HepG2 (cell line): Measurements from ENCODE around the gene POLL. TPM values are rescaled to one million over a fixed set of nuclear protein-coding genes. Genes with fewer than 3 reads are reported as not detected.

Experiments
- ATAC-seq: fragments of 200-7000 bp; cut with Tn5 transposase; 3 replicates; pipeline ENCODE4 v1.9.1; 2020; ENCODE audit warnings: mild to moderate bottlenecking, moderate library complexity
- BruUV-seq: library from RNA; stranded (reverse); fragments of 400-500 nt; replicated peaks from 2 replicates; lab custom pipeline; 2021; lab: Mats Ljungman, UMichigan
- CTCF ChIA-PET: fragments of 300-600 bp; formaldehyde crosslinking; extraction: SDS; loops from one replicate; lab custom pipeline; 2021; ENCODE audit warnings: low total read pairs, inconsistent platforms, low intra/inter-chr PET ratio; lab: Yijun Ruan, JAX
- POLR2A ChIA-PET: fragments of 350-600 bp; sonication (Branson Sonifier 250); formaldehyde crosslinking; loops from one replicate; lab custom pipeline; 2020; ENCODE audit warnings: antibody characterized with exemption, inconsistent platforms; lab: Yijun Ruan, JAX
- DNase-seq: peaks from one replicate; pipeline ENCODE4 v3.0.0-alpha.2; 2015; ENCODE audit warnings: low spot score
- FAIRE-seq: peaks from 3 replicates; lab custom pipeline; 2011; peaks lifted over from hg19 to GRCh38; lab: Jason Lieb, UNC
- H2AFZ ChIP-seq: one replicate; pipeline ENCODE4 v1.6.1; 2011; ENCODE audit warnings: low read length, inconsistent platforms
- H3K27ac ChIP-seq: fragments of 300-600 bp; 3 replicates; pipeline ENCODE4 v1.8.0; 2011; ENCODE audit warnings: mixed run types, mild to moderate bottlenecking, mixed read lengths, low read length, inconsistent platforms; ENCODE audit not compliant: insufficient read depth; ENCODE audit errors: extremely low read length
- H3K27me3 ChIP-seq, 2 experiments: fragments of 200-600 bp in 1 of 2; 2 replicates in 1 of 2; 3 replicates in 1 of 2; pipeline versions ENCODE4 v1.6.0 to v1.8.0; 2011; ENCODE audit warnings: low read length in 2 of 2, mild to moderate bottlenecking in 2 of 2, moderate library complexity in 2 of 2, inconsistent platforms in 1 of 2; ENCODE audit not compliant: insufficient read depth in 2 of 2, control insufficient read depth in 1 of 2
- H3K36me3 ChIP-seq, 2 experiments: fragments of 200-600 bp in 1 of 2; replicated peaks in 1 of 2; 2 replicates in 1 of 2; 3 replicates in 1 of 2; pipeline versions ENCODE4 v1.5.1 to v1.8.0; 2011; ENCODE audit warnings: low read length in 2 of 2, inconsistent platforms in 1 of 2; ENCODE audit not compliant: insufficient read depth in 2 of 2, control insufficient read depth in 1 of 2
- H3K4me1 ChIP-seq: 2 replicates; pipeline ENCODE4 v1.5.1; 2012; ENCODE audit warnings: low read length, inconsistent platforms; ENCODE audit not compliant: insufficient read depth
- H3K4me2 ChIP-seq: 2 replicates; pipeline ENCODE4 v1.6.0; 2011; ENCODE audit warnings: low read depth, low read length, inconsistent platforms
- H3K4me3 ChIP-seq, 3 experiments: fragments of 200-600 bp in 1 of 3; sonication (generic), shearing (Covaris generic) in 1 of 3; replicated peaks in 1 of 3; 2 replicates each; pipeline ENCODE4 v1.5.1; 2011 to 2016; ENCODE audit warnings: low read length in 3 of 3, inconsistent platforms in 2 of 3, low read depth in 2 of 3, mild to moderate bottlenecking in 2 of 3, control low read depth in 1 of 3, mixed read lengths in 1 of 3; ENCODE audit not compliant: insufficient read depth in 1 of 3
- H3K79me2 ChIP-seq: one replicate; pipeline ENCODE4 v1.6.1; 2011; ENCODE audit warnings: low read length, inconsistent platforms; ENCODE audit not compliant: insufficient read depth
- H3K9ac ChIP-seq: 2 replicates; pipeline ENCODE4 v1.6.0; 2011; ENCODE audit warnings: mild to moderate bottlenecking, low read depth, low read length, inconsistent platforms; ENCODE audit not compliant: insufficient read depth
- H3K9me3 ChIP-seq: 2 replicates; pipeline ENCODE4 v1.5.1; 2012; ENCODE audit warnings: mild to moderate bottlenecking, low read length
- H4K20me1 ChIP-seq: 2 replicates; pipeline ENCODE4 v1.6.0; 2011; ENCODE audit warnings: inconsistent platforms, mild to moderate bottlenecking, low read length, moderate library complexity; ENCODE audit not compliant: insufficient read depth
- ARID3A ChIP-seq: IDR thresholded peaks from 2 replicates; pipeline ENCODE4 v1.6.1; 2012; ENCODE audit warnings: low read depth, low read length, improper control_type of control experiment
- ETV6 ChIP-seq: sonication (generic); formaldehyde crosslinking; conservative IDR thresholded peaks from 2 replicates; pipeline ENCODE4 v1.4.0; 2020; ENCODE audit warnings: missing genetic modification reagents
- HOXA7 ChIP-seq: sonication (generic); formaldehyde crosslinking; IDR thresholded peaks from 2 replicates; pipeline ENCODE4 v1.8.1; 2022; ENCODE audit warnings: mild to moderate bottlenecking, missing genetic modification reagents, moderate library complexity
- KAT2B ChIP-seq: fragments of 150-350 bp; IDR thresholded peaks from 2 replicates; pipeline ENCODE4 v1.6.1; 2014; ENCODE audit warnings: low read depth, low read length, borderline replicate concordance
- MAFF ChIP-seq: IDR thresholded peaks from 2 replicates; pipeline ENCODE4 v1.6.1; 2011; ENCODE audit warnings: low read depth, low read length, improper control_type of control experiment
- MXI1 ChIP-seq: IDR thresholded peaks from 3 replicates; pipeline ENCODE4 v1.6.1; 2012; ENCODE audit warnings: low read depth, low read length, inconsistent platforms, borderline replicate concordance
- RERE ChIP-seq: IDR thresholded peaks from 2 replicates; pipeline ENCODE4 v1.6.1; 2016; ENCODE audit warnings: low read depth, missing genetic modification reagents, missing compliant biosample characterization
- SRF ChIP-seq: IDR thresholded peaks from 2 replicates; pipeline ENCODE4 v1.6.1; 2011; ENCODE audit warnings: mild to moderate bottlenecking, low read depth, low read length, moderate library complexity
- STAG1 ChIP-seq: sonication (generic); formaldehyde crosslinking; IDR thresholded peaks from 2 replicates; pipeline ENCODE4 v1.4.0; 2020; ENCODE audit warnings: missing genetic modification reagents
- TAF15 ChIP-seq: fragments of 200-400 bp; formaldehyde crosslinking; IDR thresholded peaks from one replicate; pipeline ENCODE4 v1.6.1; 2018; ENCODE audit warnings: mild to moderate bottlenecking, low read depth, low read length; ENCODE audit not compliant: poor library complexity, severe bottlenecking
- ZBTB7A ChIP-seq: sonication (generic); formaldehyde crosslinking; IDR thresholded peaks from 2 replicates; pipeline ENCODE4 v1.8.0; 2022; ENCODE audit warnings: mild to moderate bottlenecking, missing genetic modification reagents
- ZFY ChIP-seq: sonication (generic); formaldehyde crosslinking; IDR thresholded peaks from 2 replicates; pipeline ENCODE4 v1.4.0; 2020; ENCODE audit warnings: missing genetic modification reagents
- ZNF207 ChIP-seq: fragments of 450-650 bp; IDR thresholded peaks from 2 replicates; pipeline ENCODE4 v1.6.1; 2016; ENCODE audit warnings: antibody characterized with exemption, borderline replicate concordance
- ZNF256 ChIP-seq: sonication (generic); formaldehyde crosslinking; conservative IDR thresholded peaks from 2 replicates; pipeline ENCODE4 v1.4.0; 2020; ENCODE audit warnings: missing genetic modification reagents
- ZNF614 ChIP-seq: IDR thresholded peaks from 2 replicates; pipeline ENCODE4 v1.6.1; 2018; ENCODE audit warnings: missing biosample characterization, missing genetic modification reagents, inconsistent platforms, borderline replicate concordance
- ZNF615 ChIP-seq: sonication (generic); formaldehyde crosslinking; IDR thresholded peaks from 2 replicates; pipeline ENCODE4 v1.5.0; 2020; ENCODE audit warnings: mild to moderate bottlenecking, missing genetic modification reagents, borderline replicate concordance
- ZNF782 ChIP-seq: sonication (generic); formaldehyde crosslinking; IDR thresholded peaks from 2 replicates; pipeline ENCODE4 v1.4.0; 2020; ENCODE audit warnings: missing genetic modification reagents, mild to moderate bottlenecking, borderline replicate concordance
- WGBS: methylation state at CpG from one replicate; pipeline ENCODE4 v1.1.6; 2017; ENCODE audit warnings: low lambda C conversion rate; 5-methylcytosine and 5-hydroxymethylcytosine counted together
- in situ Hi-C: cut with HindIII; loops from 2 replicates; pipeline ENCODE4 v1.10.0; 2017; ENCODE audit warnings: low pct_unique_long_range_greater_than_20kb; ENCODE audit not compliant: extremely low pct_ligation_motif_present
- intact Hi-C: fragments of 100-400 bp; cut with micrococcal nuclease; formaldehyde crosslinking; loops from one replicate; pipeline ENCODE4 v1.10.0; 2022; ENCODE audit not compliant: unreplicated experiment
- polyA plus RNA-seq, 8 experiments: library from polyadenylated mRNA; depleted of rRNA in 3 of 8; stranded (reverse) in 7 of 8; unstranded in 1 of 8; fragments of >200 nt; fragmentation: Illumina TruSeq in 4 of 8; extraction: Trizol in 4 of 8; gene quantifications; 2 replicates each; pipeline versions ENCODE4 v1.2.1 to v1.2.3, GENCODE V29; 2011 to 2016; ENCODE audit warnings: low read depth in 4 of 8, missing spikeins in 1 of 8, mixed read lengths in 1 of 8; ENCODE audit not compliant: insufficient read depth in 1 of 8
- total RNA-seq, 5 experiments: library from RNA; depleted of rRNA; stranded (reverse); fragments of >200 nt; fragmentation: Illumina TruSeq; extraction: Trizol; gene quantifications; 2 replicates each; pipeline ENCODE4 v1.2.3, GENCODE V29; 2016; ENCODE audit warnings: low read depth in 1 of 5

POLL gene
- total and polyA plus RNA-seq, 2 of the 13 experiments (the other 11 are each of a cell fraction or from before 2014, with no cell fraction given) = 13.8 to 19.1 TPM

GRCh38 chr10:101602761-101603398, 14.8 kb upstream of the POLL start:
- FAIRE-seq (peak; percentile 94), ATAC-seq (peak; percentile 96), DNase-seq (peak; percentile 70)
- H3K9me3 ChIP-seq = no peaks in the 10 kb centered on the region
- peaks cover 9% of the 10 kb centered on the region; the same call in 1 of the 2 replicates for H3K4me1 ChIP-seq
- H3K9ac ChIP-seq = no peak overlapping the region
- H2AFZ ChIP-seq = no peak overlapping the region
- ChIA-PET POLR2A (interaction anchor here (1.0 to 1.2 kb wide), 2 partner anchors 14 to 178 kb away, joined by 3 to 4 read pairs; partner anchors contain the start of genes DPCD and POLL), CTCF (interaction anchor here (1.8 kb wide), 1 partner anchor 177 kb away, joined by 28 read pairs; no protein-coding TSS in a partner anchor)
- WGBS = 56% methylated on average over 5 of the region's 6 CpGs
- no peak overlapping the region for H3K27ac ChIP-seq
- H3K36me3 ChIP-seq = peaks cover 4 to 6% of the 10 kb centered on the region in 2 experiments; a peak in 3 of 5 replicates
- H4K20me1 ChIP-seq = no peaks in the 10 kb centered on the region
- BruUV-seq = no TSS peak
- no peaks in the 10 kb centered on the region for H3K79me2 ChIP-seq
- no peak overlapping the region for H3K4me2 ChIP-seq
- no peak overlapping the region for H3K4me3 ChIP-seq
- H3K27me3 ChIP-seq = no peaks in the 10 kb centered on the region
- intact Hi-C loops = loop anchor here (1.0 kb wide), 2 partner anchors 107 to 178 kb away; no protein-coding TSS in a partner anchor
- in situ Hi-C loops = loop anchor here (5.0 kb wide), 1 partner anchor 179 kb away; the partner anchor contains the start of gene NPM3
- TF ChIP-seq ZNF256 (CRISPR knock-in tag) = no peak
- TF ChIP-seq TAF15 = no peak
- no peak for TF ChIP-seq KAT2B
- TF ChIP-seq ZNF207 = no peak
- peak; percentile 88 for TF ChIP-seq STAG1 (CRISPR knock-in tag)
- no peak for TF ChIP-seq ZBTB7A (CRISPR knock-in tag)
- TF ChIP-seq MAFF = 0 out of 2 replicates have a peak, but pooled peaks have one; percentile 6
- TF ChIP-seq ETV6 (CRISPR knock-in tag) = no peak
- peak; percentile 66; the same call in 1 of the 2 replicates for TF ChIP-seq ARID3A
- TF ChIP-seq HOXA7 = no peak
- no peak for TF ChIP-seq MXI1
- 0 out of 2 replicates have a peak, but pooled peaks have one; percentile 35 for TF ChIP-seq ZFY
- no peak for TF ChIP-seq RERE (CRISPR knock-in tag)
- no peak for TF ChIP-seq SRF
- TF ChIP-seq ZNF614 (CRISPR knock-in tag) = 0 out of 2 replicates have a peak, but pooled peaks have one; percentile 23
- no peak for TF ChIP-seq ZNF615 (CRISPR knock-in tag)
- TF ChIP-seq ZNF782 (CRISPR knock-in tag) = 0 out of 2 replicates have a peak, but pooled peaks have one; percentile 34
